Astrocyte (in vitro differentiated cells and primary cell): ENCODE results near the gene IL15.

Experiments used
- CTCF ChIP-seq: IDR thresholded peaks from 2 replicates; pipeline ENCODE4 v1.5.1; 2011; ENCODE audit warnings: low read depth, mild to moderate bottlenecking, inconsistent platforms, low read length, moderate library complexity; ENCODE audit not compliant: insufficient read depth
- EZH2 ChIP-seq: IDR thresholded peaks from 2 replicates; pipeline ENCODE4 v1.6.1; 2012; ENCODE audit warnings: mild to moderate bottlenecking, low read length, inconsistent platforms; ENCODE audit not compliant: insufficient read depth

DNA sequence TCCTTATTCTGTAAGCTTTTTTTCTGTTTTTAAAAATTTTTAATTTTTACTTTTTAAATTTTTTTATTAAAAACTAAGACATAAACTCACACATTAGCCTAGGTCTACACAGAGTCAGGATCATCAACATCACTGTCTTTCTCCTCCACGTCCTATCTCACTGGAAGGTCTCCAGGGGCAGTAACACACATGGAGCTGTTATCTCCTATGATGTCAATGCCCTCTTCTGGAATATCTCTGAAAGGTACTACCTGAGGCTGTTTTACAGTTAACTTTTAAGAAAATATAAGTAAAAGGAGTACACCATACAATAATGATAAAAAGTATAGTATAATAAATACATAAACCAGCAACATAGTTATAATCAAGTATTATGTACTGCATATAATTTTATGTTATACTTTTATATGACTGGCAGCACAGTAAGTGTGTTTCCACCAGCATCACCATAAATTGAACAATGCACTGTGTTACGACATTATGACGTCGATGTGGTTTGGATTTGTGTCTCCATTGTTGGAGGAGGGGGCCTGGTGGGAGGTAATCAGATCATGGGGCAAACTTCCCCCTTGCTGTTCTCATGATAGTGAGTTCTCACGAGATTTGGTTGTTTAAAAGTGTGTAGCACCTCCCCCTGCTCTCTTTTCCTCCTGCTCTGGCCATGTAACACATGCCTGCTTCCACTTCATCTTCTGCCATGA is 21.3 kb downstream of the IL15 start:
- TF ChIP-seq EZH2 (no peak), CTCF (no peak)
